HG03460 (cell line): ENCODE results near the gene PARP11.
"Not testable (repeated sequence)": the region's sequence is repeated elsewhere in the genome, so short reads cannot be mapped to it uniquely, and the experiment has no call there.

Experiments
- ATAC-seq: cut with Tn5 transposase; IDR thresholded peaks from one replicate; pipeline ENCODE4 v1.9.1; 2021; ENCODE audit not compliant: unreplicated experiment

Gene PARP11

DNA sequence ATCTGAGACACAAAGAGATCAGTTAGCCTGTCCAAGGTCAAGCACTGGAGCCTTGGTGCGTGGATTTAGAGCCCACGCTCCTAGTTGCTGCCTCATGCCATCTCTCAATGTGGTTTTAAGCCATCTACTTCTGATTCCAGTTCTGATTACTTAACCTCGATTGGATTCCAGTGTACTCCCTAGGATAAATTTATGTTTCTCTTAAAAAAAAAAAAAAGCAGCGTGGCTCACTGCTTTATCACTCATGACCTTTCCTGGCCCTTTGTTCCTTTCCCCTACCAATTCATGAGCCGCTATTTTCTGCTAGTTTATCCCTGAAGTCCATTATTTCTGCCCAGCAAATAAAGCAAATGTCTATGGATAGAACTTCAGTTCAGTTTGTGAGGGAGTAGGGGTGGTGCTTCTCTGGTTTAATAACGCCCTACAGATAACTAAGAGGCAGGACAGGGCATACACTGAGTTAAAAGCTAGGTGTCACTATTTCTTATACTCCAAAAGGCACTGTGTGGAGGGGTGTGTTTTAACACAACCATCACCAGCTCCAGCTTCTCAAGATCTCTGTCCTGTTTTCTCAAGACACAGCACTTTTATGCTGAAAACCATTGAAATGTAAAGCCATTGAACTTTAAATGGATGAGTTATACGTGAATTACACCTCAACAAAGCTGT is 9.8 kb upstream of the PARP11 start:
- no peak for ATAC-seq

DNA sequence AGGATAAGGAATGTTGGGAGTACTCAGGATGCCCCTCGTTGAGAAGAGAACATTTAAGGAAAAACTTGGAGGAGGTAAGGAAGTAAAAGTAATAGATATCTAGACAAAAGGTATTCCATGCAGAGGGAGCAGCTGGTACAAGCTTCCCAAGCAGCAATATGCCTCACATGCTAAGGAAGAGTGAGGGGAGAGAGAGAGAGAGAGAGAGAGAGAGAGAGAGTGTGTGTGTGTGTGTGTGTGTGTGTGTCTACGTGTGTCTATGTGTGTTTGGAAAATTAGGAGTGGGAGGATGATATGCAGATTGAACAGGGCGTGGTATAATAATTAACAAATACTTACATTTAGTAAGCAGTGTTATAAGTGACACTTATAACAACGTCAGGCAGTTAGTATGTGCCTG is 9.2 kb upstream of the PARP11 start:
- ATAC-seq = no peak

DNA sequence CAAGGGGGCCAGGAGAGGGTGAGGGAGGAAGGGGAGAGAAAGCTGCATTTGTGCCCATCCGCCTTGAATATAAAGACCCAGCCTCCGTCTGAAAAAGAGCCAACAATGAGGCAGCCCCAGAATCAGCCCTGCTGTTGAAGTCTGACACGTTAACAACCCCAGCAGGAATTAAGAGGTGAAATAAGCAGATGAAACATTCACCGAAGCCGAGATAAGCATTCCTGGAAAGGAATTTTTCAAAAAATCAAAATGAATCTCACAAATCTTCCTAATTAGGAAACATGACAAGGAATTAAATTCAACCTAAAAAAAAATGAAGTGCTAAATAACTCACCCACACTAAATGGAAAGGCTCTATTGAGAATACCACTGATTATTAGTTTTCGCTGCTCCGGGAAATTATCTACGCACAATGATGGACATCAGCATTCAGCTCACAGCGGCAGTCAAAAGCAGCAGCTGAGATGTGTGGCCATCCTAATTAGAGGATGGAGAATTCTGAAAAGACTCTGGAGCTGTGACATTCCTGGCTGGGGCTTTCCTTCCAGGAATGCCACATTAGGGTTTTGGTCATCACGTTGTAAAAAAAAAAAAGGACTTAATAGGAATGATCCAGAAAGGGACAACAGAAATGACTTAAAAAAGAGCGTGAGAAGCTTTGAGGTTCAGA is 8.2 kb upstream of the PARP11 start:
- ATAC-seq = no peak

DNA sequence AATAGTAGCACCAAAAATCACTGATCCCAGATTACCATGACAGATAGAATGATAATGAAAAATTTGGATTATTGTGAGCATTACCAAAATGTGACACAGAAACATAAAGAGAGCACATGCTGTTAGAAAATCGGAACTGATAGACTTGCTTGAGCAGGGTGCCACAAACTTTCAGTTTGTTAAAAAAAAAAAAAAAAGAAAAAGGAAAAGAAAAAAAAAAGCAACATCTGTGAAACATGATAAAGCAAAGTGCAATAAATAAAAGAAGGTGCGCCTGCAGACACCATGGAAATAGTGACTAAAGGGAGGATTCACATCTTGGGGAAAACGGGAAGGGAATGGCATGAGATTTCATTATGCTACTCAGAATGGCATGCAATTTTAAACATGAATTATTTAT is 6.6 kb upstream of the PARP11 start:
- ATAC-seq = no peak

DNA sequence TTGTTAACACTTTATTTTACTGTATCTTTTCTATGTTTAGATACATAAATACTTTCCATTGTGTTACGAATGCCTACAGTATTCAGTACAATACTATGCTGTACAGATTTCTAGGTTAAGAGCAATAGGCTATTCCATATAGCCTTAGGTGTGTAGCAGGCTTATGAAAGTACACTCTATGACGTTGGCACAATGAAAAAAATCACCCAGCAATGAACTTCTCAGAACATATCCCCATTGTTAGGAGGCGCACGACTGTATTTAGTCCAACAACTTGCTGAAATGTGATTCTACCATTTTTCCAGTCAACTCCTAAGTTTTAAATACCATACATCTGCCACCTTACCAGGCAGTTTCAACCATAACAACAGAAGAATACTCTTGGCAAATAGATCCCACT is 1.8 kb downstream of the PARP11 start:
- no peak for ATAC-seq

DNA sequence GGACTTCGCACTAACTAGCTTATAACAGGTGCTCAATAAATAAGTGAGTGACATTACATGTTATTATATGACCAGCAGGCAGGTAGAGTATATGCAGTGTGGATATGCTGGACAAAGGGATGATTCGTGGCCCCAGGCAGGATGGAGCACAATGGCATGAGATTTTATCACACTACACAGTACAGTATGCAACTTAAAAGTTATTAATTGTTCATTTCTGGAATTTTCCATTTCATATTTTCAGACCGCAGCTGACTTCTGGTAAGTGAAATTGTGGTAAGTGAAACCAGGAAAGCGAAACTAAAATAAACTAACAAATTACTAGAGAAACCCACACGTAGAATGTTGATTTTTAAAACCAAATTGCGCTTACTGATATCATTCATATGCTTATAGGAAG is 3.3 kb downstream of the PARP11 start:
- ATAC-seq = no peak

DNA sequence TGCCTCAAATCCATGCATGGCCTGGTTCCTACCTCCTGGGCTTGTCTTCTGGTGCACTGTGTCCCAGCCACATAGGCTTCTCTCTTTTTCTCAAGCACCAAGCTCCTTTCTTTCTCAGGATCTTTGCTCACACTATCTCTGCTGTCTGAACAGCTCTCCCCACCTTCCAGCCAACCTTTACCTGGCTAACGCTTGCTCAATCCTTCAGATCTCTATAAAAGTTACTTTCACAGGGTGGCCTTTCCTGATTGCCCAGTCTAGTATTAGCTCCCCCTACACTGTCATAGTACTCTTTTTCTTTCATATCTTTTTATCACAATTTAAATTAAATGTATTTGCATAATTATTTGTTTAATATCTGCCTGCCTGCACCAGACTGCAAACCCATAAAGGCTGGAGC is 3.8 kb downstream of the PARP11 start:
- ATAC-seq = no peak

DNA sequence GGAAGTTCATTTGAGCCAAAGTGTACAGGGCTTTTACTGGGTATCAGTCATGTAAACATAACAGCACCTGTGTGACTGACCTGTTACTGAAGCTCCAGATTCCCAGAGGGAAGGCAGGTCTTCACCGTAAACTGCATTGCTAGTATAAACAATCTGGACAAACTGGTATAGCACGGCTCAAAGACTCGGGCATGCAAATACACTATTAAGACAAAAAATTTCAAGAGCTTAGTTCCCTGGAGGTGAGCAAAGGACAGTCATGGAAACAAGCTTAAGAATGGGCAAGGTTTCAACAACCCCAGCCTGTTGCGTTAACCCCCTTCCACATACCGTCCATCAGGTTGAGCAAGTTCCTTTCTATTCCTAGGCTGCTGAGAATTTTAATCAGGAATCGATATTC is 9.4 kb downstream of the PARP11 start:
- ATAC-seq = no peak

DNA sequence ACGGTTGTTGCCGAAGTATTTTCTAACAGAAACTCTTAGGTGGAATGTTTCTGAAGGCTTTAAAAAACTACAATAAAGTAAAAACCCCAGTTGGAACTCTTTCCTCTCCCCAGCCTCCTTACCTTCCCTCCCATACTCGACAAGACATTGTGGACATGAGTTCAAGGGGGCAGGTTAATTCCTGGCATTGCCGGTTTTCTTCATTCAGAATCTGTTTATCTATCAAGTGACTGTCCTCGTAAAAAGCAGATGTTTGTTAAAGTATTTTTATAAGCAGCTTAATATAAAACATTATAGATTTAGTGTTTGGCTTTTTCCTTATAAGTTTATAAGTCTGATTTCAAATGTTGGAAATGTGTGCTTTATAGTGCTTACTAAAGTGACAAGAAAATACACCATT is 30.7 kb downstream of the PARP11 start:
- no peak for ATAC-seq

DNA sequence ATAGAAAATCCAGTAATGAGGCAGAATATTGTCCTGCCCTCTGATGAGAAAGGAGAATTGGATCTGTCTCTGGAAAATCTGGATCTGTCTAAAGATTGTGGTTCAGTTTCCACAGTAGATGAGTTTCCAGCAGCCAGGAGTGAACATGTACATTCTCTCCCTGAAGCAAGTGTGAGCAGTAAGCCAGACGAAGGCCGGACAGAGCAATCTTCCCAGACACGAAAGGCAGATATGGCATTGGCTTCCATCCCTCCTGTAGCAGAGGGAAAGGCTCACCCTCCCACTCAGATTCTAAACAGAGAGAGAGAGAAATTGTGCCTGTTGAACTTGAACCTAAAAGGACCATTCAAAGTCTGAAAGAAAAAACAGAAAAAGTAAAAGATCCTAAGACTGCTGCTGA is 31.4 kb downstream of the PARP11 start:
- ATAC-seq = no peak

DNA sequence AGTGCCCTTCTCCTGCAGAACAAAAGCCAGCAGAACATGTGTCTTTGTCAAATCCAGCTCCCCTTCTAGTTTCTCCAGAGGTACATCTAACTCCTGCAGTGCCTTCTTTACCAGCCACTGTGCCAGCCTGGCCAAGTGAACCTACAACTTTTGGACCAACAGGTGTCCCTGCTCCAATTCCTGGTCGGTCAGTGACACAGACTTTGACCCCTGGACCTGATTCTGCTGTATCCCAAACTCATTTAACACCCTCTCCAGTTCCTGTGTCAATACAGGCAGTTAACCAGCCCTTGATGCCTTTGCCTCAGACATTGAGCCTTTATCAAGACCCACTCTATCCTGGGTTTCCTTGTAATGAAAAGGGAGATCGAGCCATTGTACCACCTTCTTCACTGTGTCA is 32.4 kb downstream of the PARP11 start:
- not testable (repeated sequence) for ATAC-seq

DNA sequence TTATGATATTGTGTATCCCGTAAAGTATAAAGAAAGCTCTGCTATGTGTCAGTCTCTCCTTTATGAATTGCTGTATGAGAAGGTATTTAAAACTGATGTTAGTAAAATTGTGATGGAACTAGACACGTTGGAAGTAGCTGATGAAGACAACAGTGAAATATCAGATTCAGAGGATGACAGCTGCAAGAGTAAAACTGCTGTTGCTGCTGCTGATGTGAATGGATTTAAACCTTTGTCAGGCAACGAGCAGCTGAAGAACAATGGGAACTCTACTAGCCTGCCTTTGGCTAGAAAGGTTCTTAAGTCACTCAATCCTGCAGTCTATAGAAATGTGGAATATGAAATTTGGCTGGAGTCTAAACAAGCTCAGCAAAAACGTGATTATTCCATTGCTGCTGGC is 33.5 kb downstream of the PARP11 start:
- not testable (repeated sequence) for ATAC-seq

DNA sequence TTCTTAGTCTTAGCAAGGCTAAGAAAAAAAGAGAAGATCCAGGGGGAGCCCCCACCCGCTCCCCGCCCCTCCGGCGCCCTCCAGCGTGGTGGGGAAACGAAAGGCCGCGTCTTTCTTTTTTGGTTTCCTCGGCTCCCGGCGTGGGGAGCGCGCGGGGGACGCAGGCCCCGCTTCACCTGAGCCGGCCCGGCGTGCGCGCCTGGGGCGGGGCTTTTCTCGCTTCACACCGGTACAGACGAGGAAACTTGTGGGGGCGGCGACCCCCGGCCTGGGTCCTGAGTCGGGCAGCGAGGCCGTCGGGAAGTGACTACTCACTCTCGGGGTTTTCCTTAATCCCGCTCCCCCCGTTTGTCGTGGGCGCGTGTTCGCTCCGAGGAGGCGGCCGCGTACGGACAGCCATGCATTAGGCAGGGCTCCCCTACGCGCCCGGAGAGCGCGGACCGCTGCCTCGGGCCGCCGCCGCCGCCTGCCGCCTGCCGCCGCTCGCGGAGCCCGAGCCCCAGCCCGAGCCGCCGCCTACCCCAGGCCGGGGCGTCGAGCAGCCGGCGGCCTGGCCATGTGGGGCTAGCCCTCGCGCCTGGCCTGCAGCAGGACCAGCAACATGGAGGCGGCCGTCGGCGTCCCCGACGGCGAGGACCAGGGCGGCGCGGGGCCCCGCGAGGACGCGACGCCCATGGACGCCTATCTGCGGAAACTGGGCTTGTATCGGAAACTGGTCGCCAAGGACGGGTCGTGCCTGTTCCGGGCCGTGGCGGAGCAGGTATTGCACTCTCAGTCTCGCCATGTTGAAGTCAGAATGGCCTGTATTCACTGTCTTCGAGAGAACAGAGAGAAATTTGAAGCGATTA is 34.3 kb downstream of the PARP11 start:
- ATAC-seq = not testable (repeated sequence)

DNA sequence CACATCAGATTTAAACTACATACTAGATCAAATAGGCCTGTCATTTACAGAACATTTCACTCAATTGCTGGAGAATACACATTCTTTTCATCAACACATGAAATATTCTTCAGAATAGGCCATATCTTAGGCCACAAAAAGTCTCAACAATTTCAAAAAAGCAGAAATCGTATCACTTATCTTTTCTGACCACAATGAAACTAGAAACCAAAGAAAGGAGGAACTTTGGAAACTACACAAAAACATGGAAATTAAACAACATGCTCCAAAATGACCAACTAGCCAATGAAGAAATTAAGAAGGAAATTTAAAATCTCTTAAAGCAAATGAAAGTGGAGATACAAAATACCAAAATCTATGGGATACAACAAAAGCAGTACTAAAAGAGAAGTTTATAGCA is 35.1 kb downstream of the PARP11 start:
- no peak for ATAC-seq

DNA sequence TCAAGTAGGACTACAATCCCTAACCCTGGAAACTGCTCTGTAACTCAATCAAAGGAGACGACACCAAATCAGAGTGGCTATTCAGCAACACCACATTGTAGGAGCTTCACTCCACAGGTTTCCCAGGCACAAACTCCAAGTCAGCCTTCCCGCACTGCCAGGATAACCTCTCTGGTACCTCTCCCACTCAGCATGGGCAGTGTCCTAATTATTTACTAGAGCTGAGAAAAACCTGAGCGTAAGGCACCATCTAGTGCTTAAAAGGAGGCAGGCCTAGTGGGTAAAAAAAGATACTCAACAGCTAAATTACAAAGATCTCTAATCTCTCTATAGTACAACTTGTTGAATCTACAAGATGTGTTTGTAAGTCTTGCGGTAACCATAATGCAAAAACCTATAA is 36.1 kb downstream of the PARP11 start:
- ATAC-seq = no peak

DNA sequence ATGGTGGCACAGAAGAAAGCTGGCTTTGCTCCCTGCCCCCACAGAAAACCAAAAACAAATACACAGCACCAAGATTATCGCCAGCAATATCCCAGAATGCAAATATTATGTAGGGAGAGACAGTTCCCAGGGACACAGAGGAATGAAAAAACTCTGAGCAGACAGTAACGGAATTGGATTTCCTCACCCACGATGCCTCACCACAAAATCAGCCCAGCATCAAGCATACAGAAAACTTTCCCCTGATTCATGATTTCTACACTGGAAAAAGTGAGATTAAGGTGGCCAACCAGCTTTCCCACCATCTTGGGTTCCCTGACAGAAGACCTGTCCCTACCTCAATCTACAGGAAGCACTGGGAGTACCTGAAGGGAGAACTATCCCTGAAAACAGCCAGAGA is 36.6 kb downstream of the PARP11 start:
- ATAC-seq = no peak

DNA sequence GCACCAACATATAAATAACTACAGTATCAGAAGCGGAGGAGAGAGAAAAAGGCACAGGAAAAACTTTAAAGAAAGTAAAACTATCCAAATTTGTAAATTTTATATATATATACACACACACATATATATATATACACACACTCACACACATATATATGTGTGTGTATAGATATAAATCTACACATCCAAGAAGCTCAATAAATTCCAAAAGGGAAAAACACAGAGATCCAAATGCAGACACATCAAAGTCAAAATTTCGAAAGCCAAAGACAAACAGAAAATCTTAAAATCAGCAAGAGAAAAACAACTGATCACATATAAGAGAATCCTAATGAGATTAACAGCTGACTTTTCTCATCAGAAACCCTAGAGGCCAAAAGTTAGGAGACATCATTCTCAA is 37.3 kb downstream of the PARP11 start:
- ATAC-seq = no peak

DNA sequence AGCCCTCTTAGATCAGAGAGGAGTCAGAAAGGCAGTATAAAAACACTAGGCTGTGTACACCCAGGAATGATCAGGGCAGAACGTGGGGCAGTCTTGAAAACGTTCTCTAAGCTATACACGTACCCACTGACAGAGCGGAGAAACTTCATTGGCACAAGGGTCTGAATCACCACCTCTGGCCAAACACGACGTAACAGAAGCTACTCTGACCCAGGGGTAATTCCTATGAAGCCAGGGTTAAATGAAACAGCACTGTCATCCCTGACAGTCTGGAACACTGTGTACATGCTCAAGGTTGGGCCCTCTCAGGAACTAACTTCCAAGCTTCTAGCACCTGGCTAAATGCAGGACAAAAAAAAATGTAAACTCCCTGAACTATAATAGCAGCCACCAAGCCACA is 38.4 kb downstream of the PARP11 start:
- ATAC-seq = no peak

DNA sequence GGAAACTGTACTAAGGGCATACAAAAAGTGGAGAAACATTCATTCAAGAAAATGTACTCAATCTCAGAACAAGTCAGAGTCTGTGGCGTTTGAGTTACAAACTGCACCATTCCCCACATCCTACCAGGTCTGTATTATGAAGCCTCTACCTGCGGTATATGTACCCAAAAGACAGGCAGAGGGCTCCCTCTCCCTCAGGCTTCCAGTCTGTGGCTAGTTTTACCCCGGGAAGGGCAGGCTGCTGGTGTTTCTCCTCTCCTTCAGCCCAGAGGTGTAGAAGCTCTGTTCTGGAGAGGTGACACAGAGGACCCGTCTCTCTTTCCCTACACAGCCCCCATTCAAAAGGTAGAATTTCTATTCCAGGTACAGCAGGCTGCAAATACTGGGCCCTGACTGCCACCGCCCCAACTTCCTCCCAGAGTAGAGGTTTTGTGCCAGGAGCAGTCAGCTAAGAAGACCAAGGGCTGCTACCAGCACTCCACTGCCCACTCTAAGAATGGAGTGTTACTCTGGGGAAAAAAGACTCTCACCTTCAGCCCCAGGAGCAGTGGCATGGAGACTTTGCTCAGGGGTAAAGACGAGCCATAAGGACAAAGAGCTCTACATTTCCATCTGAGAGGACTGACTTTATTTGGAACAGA is 39.4 kb downstream of the PARP11 start:
- ATAC-seq = no peak

DNA sequence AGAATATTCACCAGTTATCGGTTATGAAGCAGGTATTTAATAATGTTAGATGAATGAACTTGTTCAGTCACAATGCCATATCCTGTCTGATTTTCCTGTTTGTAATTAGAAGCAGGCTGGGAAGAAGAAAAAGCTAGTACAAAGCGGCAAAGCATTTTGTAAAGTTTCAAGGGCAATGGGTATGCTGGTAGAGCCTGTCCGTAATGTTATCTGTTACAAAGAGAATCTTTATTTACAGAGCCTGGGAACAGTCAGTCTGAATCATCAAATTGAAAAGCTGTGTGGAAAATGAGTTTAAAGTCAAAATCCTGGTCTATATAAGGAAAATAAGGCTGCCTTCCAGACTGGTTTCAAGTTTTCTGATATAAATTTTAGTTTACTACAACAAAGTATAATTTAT is 40.5 kb downstream of the PARP11 start:
- ATAC-seq = no peak

DNA sequence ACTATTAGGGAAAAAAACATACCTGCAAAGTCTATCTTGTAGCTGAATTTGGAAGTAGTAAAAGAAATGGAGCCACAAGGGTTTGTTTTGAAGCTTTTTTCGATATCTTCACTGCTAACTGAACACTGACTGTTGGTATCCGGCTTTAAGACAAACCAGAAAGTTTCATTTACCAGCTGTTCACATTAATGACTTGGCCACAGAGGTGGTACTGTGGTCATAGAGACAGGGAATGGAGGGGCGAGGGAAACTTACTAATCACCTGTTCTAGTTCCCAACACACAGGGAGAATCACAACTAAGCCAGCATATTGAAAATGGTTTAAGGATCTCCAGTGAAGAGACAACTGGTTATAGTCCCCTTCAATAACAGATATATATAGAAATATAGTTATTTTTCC is 44.3 kb downstream of the PARP11 start:
- no peak for ATAC-seq
